Fibroblast of mammary gland (primary cell): ENCODE results near the gene LTBP1.

Source experiments
- DNase-seq: peaks from one replicate; pipeline ENCODE4 v3.0.0-alpha.2; 2010; ENCODE audit warnings: low read depth
- H3K4me3 ChIP-seq: 2 replicates; pipeline ENCODE4 v1.5.1; 2011; ENCODE audit warnings: low read depth, mild to moderate bottlenecking, low read length, moderate library complexity; ENCODE audit not compliant: control insufficient read depth
- CTCF ChIP-seq: conservative IDR thresholded peaks from 2 replicates; pipeline ENCODE4 v1.5.1; 2011; ENCODE audit warnings: low read depth, low read length, inconsistent platforms; ENCODE audit not compliant: control insufficient read depth, insufficient read depth

Gene LTBP1

GRCh38 chr2:32923109-32923508 is 23.6 kb upstream of the LTBP1 start:
- no peak overlapping the region for H3K4me3 ChIP-seq
- no peak for TF ChIP-seq CTCF
- DNase-seq, result no peak

GRCh38 chr2:32925283-32925815 is 21.4 kb upstream of the LTBP1 start:
- no peak for TF ChIP-seq CTCF
- no peak overlapping the region for H3K4me3 ChIP-seq
- DNase-seq, result no peak

GRCh38 chr2:32925976-32926707 is 20.6 kb upstream of the LTBP1 start:
- no peak for DNase-seq
- TF ChIP-seq CTCF, result no peak
- no peak overlapping the region for H3K4me3 ChIP-seq

- DNase-seq, result peak; percentile 22
- TF ChIP-seq CTCF, result no peak
- no peak overlapping the region for H3K4me3 ChIP-seq
Observed at GRCh38 chr2:32926708-32927084, 20.1 kb upstream of the LTBP1 start.

GRCh38 chr2:32930436-32930835 is 16.3 kb upstream of the LTBP1 start:
- H3K4me3 ChIP-seq, result no peak overlapping the region
- DNase-seq, result no peak
- TF ChIP-seq CTCF, result no peak

- H3K4me3 ChIP-seq, result no peak overlapping the region
- DNase-seq, result no peak
- no peak for TF ChIP-seq CTCF
Observed at GRCh38 chr2:32931519-32931918, 15.2 kb upstream of the LTBP1 start.
